ENCODE results near the gene TRMT1L. TPM values are rescaled to one million over a fixed set of nuclear protein-coding genes. Genes with fewer than 3 reads are reported as not detected.

Gene TRMT1L
- total and polyA plus RNA-seq, 12 donors = 5.9 to 52.5 (median 23.7) TPM

DNA sequence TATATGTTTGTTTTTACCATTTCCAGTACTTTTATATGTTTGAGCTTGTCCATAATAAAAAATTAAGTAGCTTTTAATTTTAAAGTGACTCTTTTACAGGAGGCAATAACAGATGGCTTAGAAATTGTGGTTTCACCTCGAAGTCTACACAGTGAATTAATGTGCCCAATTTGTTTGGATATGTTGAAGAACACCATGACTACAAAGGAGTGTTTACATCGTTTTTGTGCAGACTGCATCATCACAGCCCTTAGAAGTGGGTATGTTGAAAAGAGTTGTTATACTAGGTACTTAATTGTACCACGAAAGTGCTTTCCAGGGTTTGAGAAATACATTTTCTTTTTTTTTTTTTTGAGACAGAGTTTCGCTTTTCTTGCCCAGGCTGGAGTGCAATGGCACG is 65.3 kb downstream of the TRMT1L start:
- intact Hi-C loops (cut with DNase I) = no loop called here
- TF ChIP-seq, protein P1, sequence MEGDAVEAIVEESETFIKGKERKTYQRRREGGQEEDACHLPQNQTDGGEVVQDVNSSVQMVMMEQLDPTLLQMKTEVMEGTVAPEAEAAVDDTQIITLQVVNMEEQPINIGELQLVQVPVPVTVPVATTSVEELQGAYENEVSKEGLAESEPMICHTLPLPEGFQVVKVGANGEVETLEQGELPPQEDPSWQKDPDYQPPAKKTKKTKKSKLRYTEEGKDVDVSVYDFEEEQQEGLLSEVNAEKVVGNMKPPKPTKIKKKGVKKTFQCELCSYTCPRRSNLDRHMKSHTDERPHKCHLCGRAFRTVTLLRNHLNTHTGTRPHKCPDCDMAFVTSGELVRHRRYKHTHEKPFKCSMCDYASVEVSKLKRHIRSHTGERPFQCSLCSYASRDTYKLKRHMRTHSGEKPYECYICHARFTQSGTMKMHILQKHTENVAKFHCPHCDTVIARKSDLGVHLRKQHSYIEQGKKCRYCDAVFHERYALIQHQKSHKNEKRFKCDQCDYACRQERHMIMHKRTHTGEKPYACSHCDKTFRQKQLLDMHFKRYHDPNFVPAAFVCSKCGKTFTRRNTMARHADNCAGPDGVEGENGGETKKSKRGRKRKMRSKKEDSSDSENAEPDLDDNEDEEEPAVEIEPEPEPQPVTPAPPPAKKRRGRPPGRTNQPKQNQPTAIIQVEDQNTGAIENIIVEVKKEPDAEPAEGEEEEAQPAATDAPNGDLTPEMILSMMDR (IDR thresholded peaks at IDR 0.05) = no peak
- TF ChIP-seq POLR2A (IDR thresholded peaks at IDR 0.05) = no peak
- H3K4me1 ChIP-seq (replicated peaks in 1 of 2) = no peaks in the 10 kb centered on the region
- H3K27me3 ChIP-seq = no peaks in the 10 kb centered on the region
- H3K36me3 ChIP-seq (replicated peaks in 1 of 2) = no peaks in the 10 kb centered on the region
- no peaks in the 10 kb centered on the region for H3K9me3 ChIP-seq (replicated peaks in 1 of 3)
- H3K4me3 ChIP-seq = no peak overlapping the region
- no peak for DNase-seq
- 90 to 92% (median 91%) methylated on average over 5 of the region's 5 CpGs for WGBS, 4 donors
- H3K27ac ChIP-seq = no peak overlapping the region

DNA sequence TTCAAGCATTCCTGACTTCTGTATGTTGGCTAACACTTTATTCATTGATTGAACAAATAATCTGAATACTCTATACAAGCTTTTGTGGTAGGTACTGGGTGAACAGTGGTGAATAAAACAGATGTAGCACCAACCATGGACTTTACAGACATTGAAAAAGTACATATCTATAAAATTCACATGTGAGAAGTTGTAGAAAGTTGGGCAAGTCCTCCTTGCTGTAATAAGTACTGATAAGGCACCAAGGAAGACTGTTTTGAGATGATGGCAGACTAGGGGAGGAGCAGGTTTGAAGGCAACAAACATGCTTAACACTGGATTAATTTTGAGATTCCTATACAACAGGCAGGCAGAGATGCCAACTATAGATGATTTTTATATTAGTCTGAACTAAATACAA is 69.0 kb downstream of the TRMT1L start:
- H3K9me3 ChIP-seq (replicated peaks in 1 of 3) = no peaks in the 10 kb centered on the region
- H3K27ac ChIP-seq = no peak overlapping the region
- no peaks in the 10 kb centered on the region for H3K4me1 ChIP-seq (replicated peaks in 1 of 2)
- H3K4me3 ChIP-seq = no peak overlapping the region
- no peaks in the 10 kb centered on the region for H3K36me3 ChIP-seq (replicated peaks in 1 of 2)
- no peaks in the 10 kb centered on the region for H3K27me3 ChIP-seq
- TF ChIP-seq, protein P1 (IDR thresholded peaks at IDR 0.05) = no peak
- no peak for TF ChIP-seq POLR2A (IDR thresholded peaks at IDR 0.05)
- DNase-seq = no peak
- intact Hi-C loops (cut with DNase I) = no loop called here

DNA sequence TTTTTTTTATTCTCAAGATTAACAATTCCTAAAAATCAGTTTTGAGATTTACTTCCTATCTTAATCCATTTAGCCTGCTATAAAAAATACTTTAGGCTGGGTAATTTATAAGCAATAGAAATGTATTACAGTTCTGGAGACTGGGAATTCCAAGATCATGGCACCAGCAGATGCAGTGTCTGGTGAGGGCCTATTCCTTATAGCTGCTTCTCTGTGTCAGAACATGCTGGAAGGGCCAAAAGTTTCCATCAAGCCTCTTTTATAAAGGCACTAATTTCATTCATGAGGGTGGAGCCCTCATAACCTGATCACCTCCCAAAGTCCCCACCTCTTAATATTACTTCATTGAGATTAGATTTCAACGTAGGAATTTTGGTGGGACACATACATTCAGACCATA is 69.7 kb downstream of the TRMT1L start:
- Histone ChIP-seq H3K9me3 (replicated peaks in 1 of 3) (no peaks in the 10 kb centered on the region), H3K4me3 (no peak overlapping the region), H3K27ac (no peak overlapping the region), H3K4me1 (replicated peaks in 1 of 2) (no peaks in the 10 kb centered on the region), H3K27me3 (no peaks in the 10 kb centered on the region), H3K36me3 (replicated peaks in 1 of 2) (no peaks in the 10 kb centered on the region)
- WGBS, 4 donors = 95 to 100% (median 96%) methylated on average over 1 of the region's 1 CpG
- DNase-seq = no peak
- TF ChIP-seq, protein P1 (IDR thresholded peaks at IDR 0.05) = no peak
- TF ChIP-seq POLR2A (IDR thresholded peaks at IDR 0.05) = no peak
- intact Hi-C loops (cut with DNase I) = no loop called here

DNA sequence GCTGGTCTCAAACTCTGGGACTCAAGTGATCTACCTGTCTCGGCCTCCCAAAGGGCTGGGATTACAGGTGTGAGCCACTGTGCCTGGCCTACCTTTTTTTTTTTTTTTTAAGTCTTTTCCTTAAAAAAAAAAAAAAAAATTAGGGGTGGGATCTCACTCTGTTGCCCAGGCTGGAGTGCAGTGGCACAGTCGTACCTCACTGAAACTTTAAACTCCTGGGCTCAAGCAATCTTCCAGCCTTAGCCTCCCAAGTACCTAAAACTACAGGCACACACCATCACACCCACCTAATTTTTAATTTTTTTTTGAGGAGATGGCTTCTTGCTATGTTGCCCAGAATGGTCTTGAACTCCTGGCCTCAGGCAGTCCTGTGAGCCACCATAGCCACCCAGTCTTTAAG is 72.9 kb downstream of the TRMT1L start:
- Histone ChIP-seq H3K9me3 (replicated peaks in 1 of 3) (no peaks in the 10 kb centered on the region), H3K36me3 (replicated peaks in 1 of 2) (no peaks in the 10 kb centered on the region), H3K27me3 (no peaks in the 10 kb centered on the region), H3K4me1 (replicated peaks in 1 of 2) (no peaks in the 10 kb centered on the region), H3K27ac (no peak overlapping the region), H3K4me3 (no peak overlapping the region)
- WGBS, 4 donors = 94 to 100% (median 99%) methylated on average over 2 of the region's 2 CpGs
- TF ChIP-seq POLR2A (IDR thresholded peaks at IDR 0.05) = no peak
- TF ChIP-seq, protein P1 (IDR thresholded peaks at IDR 0.05) = no peak
- intact Hi-C loops (cut with DNase I) = no loop called here
- no peak for DNase-seq
